Activated naive CD4-positive, alpha-beta T cell treated with anti-CD3 and anti-CD28 coated beads, Interleukin-2, amount 50 U/mL, for 16 hours (primary cell): ENCODE measurements around the gene RNF135.
A peak's percentile ranks its signal among the peaks of the same experiment; 100 is the strongest.
"Not testable (repeated sequence)": the region's sequence is repeated elsewhere in the genome, so short reads cannot be mapped to it uniquely, and the experiment has no call there.

Experiments used
- DNase-seq: peaks from one replicate; pipeline ENCODE4 v3.0.0-alpha.2; 2020

The RNF135 gene, protein sequence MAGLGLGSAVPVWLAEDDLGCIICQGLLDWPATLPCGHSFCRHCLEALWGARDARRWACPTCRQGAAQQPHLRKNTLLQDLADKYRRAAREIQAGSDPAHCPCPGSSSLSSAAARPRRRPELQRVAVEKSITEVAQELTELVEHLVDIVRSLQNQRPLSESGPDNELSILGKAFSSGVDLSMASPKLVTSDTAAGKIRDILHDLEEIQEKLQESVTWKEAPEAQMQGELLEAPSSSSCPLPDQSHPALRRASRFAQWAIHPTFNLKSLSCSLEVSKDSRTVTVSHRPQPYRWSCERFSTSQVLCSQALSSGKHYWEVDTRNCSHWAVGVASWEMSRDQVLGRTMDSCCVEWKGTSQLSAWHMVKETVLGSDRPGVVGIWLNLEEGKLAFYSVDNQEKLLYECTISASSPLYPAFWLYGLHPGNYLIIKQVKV

DNA sequence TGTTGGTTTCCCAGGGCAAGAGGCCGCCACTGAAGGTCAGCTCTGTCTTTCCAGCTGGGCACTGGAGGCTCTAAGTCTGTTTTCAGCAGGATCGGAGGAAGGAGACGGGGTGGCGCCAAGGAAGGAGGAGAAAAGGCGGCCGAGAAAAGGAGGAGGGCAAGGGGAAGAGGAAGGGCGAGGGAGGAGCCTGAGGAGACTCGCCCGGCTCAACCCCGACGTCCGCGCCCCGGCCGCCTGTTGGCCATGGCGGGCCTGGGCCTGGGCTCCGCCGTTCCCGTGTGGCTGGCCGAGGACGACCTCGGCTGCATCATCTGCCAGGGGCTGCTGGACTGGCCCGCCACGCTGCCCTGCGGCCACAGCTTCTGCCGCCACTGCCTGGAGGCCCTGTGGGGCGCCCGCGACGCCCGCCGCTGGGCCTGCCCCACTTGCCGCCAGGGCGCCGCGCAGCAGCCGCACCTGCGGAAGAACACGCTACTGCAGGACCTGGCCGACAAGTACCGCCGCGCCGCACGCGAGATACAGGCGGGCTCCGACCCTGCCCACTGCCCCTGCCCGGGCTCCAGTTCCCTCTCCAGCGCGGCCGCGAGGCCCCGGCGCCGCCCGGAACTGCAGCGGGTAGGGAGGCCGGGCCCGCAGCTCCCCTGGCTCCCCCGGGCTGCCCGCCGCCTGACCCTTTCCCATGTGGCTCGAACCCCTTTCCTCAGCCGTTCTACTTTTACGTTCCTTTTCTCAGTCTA is at the start of gene RNF135:
Gene RNF135 (plus strand): TSS at position 209 of the 737 bp plus-strand sequence. CDS start 35 bp downstream, at position 244.
- peak; percentile 68 for DNase-seq

- no peak for DNase-seq
Observed at GRCh38 chr17:30921544-30922196, 49.2 kb upstream of the RNF135 start, which contains the start of gene ADAP2. TSS of gene ADAP2 (plus strand) at chr17:30921945. CDS start at chr17:30922015, 70 bp downstream.

GRCh38 chr17:30922235-30923030 is 48.4 kb upstream of the RNF135 start:
- DNase-seq, result peak; percentile 16

DNA sequence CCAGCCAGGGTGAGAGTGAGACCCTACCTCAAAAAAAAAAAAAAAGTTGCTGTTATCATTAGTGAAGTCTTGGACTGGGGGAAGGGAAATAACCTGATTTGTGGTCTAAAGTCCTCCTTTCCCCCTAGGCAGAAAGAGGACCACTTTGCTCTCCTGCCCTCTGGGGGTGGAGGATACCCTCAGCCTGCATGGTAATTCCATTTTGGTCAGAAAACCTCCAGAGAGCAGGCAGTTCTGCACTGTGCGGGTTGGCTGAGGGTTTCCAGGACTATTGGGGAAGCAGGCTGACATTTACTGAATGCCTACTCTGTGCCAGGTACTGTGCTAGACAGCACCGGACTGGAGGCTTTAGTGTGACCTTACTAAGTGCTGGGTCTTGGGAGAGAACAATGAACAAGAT is 46.5 kb upstream of the RNF135 start:
- DNase-seq, result no peak

- DNase-seq, result no peak
Observed at GRCh38 chr17:30926516-30926915, 44.3 kb upstream of the RNF135 start.

DNA sequence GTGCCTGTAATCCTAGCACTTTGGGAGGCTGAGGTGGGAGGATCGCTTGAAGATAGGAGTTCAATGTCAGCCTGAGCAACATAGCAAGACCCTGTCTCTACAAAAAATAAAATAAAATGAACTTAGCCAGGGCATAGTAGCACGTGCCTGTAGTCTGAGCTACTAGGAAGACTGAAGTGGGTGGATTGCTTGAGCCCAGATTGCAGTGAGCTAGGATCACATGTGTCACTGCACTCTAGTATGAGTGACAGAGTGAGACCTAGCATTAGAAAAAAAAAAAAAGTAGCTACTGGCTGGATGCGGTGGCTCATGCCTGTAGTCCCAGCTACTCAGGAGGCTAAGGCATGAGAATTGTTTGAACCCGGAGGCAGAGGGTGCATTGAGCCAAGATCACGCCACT is 43.1 kb upstream of the RNF135 start:
- no peak for DNase-seq

DNA sequence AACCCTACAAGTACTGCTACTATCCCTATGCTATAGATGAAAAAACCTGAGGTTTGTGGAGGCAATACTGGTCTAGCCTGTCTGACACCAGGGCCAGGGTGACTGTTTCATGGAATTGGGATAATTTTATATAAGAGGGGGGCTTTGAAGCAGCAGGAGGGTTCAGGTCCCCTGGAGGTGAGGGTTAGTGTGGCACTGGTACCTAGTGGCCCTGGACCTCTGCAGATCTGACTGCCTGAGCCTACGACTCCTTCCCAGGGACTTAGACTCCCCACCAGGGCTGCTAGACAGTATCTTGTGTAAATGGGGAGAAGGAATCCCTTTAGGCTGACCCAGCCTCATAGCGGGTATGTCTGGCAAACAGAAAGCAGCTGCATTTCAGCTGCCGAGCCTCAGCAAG is 42.3 kb upstream of the RNF135 start:
- no peak for DNase-seq

- DNase-seq, result no peak
Observed at GRCh38 chr17:30929081-30929633, 41.7 kb upstream of the RNF135 start.

- DNase-seq, result not testable (repeated sequence)
Observed at GRCh38 chr17:30929861-30930260, 41.0 kb upstream of the RNF135 start.

- no peak for DNase-seq
Observed at GRCh38 chr17:30930495-30930894, 40.3 kb upstream of the RNF135 start.

DNA sequence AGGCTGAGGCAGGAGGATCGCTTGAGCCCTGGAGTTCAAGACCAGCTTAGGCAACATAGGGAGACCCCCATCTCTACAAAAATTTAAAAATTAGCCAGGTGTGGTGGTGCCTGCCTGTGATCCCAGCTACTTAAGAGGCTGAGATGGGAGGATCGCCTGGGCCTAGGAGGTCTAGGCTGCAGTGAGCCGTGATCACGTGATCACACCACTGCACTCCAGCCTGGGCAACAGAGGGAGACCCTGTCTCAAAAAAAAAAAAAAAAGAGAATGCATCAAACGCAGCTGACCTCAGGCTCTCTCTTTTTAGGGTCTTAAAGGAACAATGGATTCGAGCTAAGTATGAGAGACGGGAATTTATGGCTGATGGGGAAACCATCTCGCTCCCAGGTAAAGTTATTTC is 39.3 kb upstream of the RNF135 start:
- not testable (repeated sequence) for DNase-seq

DNA sequence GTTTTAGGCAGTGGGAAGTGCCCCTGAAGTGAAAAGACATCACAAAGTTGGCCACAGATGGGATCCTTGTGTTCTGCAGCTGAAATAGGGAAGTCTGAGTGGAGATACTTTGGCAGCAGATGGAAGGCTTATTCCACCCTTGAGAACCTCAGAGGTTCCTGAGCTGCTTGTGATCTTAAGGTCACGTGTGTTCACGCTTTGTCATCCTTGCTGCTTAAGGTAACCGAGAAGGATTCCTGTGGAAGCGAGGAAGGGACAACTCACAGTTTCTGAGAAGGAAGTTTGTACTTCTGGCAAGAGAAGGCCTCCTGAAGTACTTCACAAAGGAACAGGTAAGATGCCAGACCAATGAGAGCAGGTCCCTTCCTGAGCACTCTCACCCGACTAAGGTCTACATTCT is 36.9 kb upstream of the RNF135 start:
- no peak for DNase-seq

- no peak for DNase-seq
Observed at GRCh38 chr17:30939051-30939689, 31.7 kb upstream of the RNF135 start.

DNA sequence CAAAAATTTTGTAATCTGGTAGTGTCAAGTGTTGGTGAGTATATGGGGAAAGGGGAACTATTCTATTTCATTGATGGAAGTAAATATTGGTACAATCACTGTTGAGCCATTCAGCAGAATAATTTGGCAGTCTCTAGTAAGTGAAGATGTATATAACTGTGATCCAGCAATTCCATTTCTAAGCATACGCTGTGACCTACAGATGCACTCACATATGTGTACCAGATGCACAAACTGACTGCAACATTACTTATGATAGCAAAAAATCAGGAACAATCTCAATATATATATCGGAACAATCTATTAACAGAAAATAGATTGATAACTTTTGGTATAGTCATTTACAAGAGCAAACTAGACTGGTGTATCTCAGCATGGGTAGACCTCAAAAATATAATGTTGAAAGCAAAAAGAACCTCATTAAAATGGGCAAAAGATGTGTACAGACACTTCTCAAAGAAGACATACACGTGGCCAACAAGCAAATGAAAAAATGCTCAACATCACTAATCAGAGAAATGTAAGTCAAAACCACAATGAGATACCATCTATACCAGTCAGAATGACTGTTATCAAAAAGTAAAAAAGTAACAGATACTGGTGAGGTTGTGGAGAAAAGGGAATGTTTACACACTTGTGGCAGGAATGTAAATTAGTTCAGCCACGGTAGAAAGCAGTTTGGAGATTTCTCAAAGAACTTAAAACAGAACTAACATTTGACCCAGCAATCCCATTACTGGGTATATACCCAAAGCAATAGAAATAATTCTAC is 28.3 kb upstream of the RNF135 start:
- no peak for DNase-seq

- DNase-seq, result no peak
Observed at GRCh38 chr17:30947796-30948195, 23.0 kb upstream of the RNF135 start.

GRCh38 chr17:30950189-30950588 is 20.6 kb upstream of the RNF135 start:
- no peak for DNase-seq

GRCh38 chr17:30950669-30951399 is 20.0 kb upstream of the RNF135 start:
- no peak for DNase-seq

DNA sequence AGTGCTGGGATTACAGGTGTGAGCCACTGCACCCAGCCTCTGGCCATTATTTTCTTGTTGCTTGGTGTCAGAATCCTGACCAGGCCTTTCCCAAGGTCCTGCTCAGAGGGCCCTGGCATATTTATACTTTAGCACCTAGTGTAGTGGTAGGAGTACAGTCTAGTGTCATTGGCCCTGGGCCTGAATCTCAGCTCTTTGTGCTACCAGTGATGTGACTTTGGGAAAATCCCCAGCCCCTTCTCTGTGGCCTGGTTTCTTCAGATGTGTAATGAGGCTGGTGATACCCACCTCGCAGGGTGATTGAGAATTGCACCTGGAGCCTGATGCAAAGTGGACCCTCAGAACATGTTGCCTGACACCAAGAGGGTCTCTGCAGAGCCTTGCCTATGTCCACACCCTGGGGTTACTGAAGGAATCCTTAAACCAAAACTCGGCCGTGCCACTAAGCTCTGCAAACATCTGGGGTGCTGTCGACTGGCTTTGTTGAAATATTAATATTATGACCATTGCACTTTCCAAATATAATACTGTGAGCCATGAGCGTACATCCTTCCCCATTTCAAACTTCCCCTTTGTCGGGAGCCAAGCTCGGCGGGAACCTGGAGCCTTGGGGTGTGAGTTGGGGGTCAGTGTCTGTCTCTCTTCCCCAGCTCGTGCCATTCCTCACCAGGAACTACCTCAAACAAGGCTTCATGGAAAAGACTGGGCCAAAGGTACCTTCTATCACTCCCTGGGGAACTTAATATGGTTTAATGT is 18.0 kb upstream of the RNF135 start:
- DNase-seq, result no peak

GRCh38 chr17:30954046-30954830 is 16.6 kb upstream of the RNF135 start:
- DNase-seq, result no peak
